ENCODE measurements around the gene NTM.

Gene NTM

DNA sequence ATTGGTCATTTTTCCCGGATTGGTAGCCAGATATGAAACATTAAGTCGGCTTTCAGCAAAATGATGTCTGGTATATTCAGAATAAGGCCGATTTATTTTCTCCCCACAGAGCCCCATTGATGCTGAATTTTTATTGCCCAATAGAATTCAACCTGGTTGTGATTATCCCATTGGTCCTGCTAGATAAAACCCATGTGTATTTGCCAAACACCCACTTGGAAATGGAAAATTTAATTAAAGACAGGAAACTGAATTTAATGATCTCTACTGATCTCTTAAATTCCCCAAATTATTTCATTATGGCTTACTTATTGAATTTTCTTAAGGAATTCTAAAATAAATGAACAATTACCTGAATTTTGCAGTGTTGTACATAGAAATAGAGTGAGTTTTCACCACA lies 609.8 kb downstream of the NTM start:
- FAIRE-seq (no peak), DNase-seq (ENCODE audit: insufficient read length) (no peak)
- no peak for TF ChIP-seq TAF1 (IDR thresholded peaks at IDR 0.05; ENCODE audit: borderline replicate concordance, low read depth, low read length)
- no peak for TF ChIP-seq POLR2AphosphoS5 (IDR thresholded peaks at IDR 0.05; ENCODE audit: low read depth, low read length)
- no peak for TF ChIP-seq POLR2A (IDR thresholded peaks at IDR 0.05; ENCODE audit: low read depth, low read length)

DNA sequence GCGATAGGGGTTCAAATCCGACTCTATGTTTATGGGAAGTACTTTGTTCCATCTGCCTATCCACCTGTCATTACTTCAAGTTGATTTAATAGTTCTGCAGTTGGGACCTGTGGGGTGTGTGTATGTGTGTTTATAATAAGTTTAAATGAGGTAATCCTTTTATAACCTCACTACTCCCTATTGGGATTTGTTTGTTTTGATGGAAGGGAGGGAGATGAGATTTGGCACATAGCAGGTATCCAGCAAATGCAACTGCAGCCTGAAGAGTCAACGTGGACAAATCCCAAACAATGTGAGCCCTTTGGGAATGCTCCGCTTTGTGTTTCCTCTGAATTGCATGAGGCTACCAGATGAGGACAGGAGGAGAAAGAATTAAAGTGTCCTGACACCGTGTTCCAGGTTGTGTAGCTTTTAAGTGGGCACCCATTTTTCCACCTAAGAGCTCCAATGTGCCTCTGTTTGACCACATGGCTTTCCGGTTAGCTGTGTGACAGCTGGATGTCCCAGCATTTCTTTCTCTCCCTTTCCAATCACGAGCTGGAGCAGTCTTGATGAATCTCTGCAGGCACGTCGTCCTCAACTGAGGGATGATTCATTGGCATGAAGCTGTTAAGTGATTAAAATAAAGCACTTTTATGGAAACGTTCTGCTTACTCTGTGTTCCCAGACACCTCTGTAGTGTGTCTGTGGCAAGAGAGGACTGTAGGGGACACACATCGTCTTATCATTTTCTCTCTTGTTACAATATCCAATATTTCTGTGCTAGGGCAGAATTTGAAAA lies 610.7 kb downstream of the NTM start:
- no peak for FAIRE-seq
- DNase-seq (ENCODE audit: insufficient read length): no peak

DNA sequence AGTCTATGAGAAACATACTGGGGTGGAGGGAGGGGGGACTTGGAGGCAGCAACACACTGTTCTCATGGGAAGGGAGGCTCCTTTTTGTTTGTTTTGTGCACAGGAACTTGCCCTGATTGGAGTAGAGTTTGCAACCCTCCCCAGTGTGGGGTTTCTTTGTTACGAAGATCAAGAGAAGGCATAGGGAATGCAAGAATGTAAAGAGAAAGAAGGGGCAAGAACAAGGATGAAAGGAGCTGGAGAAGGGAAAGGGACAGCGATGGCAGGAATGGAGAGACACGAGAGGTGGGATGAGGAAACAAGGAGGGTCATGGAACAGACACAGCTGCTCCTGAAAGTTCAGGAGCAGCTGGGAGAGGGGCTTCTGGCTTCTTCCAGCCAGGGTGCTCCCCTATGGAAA lies 611.7 kb downstream of the NTM start:
- DNase-seq (ENCODE audit: insufficient read length) (no peak), FAIRE-seq (no peak)
- no peak for TF ChIP-seq POLR2AphosphoS5 (IDR thresholded peaks at IDR 0.05; ENCODE audit: low read depth, low read length)
- no peak for TF ChIP-seq TAF1 (IDR thresholded peaks at IDR 0.05; ENCODE audit: borderline replicate concordance, low read depth, low read length)
- no peak for TF ChIP-seq POLR2A (IDR thresholded peaks at IDR 0.05; ENCODE audit: low read depth, low read length)

More for the DNA sequence above, 610.7 kb downstream of the NTM start:
- TF ChIP-seq POLR2A (IDR thresholded peaks at IDR 0.05; ENCODE audit: low read depth, low read length): no peak
- no peak for TF ChIP-seq TAF1 (IDR thresholded peaks at IDR 0.05; ENCODE audit: borderline replicate concordance, low read depth, low read length)
- TF ChIP-seq POLR2AphosphoS5 (IDR thresholded peaks at IDR 0.05; ENCODE audit: low read depth, low read length): no peak

DNA sequence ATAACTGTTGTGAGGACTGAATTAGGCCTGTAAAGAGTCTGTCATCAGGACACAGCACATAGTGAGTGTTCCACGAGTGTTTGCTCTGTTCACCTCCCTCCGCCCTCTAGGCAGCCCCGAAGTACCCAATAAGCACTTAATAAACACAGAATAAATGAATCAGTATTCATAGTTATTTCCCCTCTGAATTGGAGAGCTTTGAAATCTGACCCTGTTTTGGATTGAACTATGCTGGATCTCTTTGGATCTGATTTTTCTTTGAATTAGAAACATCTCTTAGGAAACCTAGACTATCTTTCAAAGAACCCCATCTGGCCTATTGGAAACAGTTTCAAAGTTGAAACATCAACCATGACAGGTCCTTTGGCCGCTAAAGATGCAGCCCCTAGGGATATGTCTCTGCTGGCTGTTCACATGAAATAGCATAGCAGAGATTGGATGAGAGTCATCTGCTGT lies 615.5 kb downstream of the NTM start:
- DNase-seq (ENCODE audit: insufficient read length) (no peak), FAIRE-seq (no peak)
- TF ChIP-seq POLR2AphosphoS5 (IDR thresholded peaks at IDR 0.05; ENCODE audit: low read depth, low read length): no peak
- no peak for TF ChIP-seq TAF1 (IDR thresholded peaks at IDR 0.05; ENCODE audit: borderline replicate concordance, low read depth, low read length)
- no peak for TF ChIP-seq POLR2A (IDR thresholded peaks at IDR 0.05; ENCODE audit: low read depth, low read length)

DNA sequence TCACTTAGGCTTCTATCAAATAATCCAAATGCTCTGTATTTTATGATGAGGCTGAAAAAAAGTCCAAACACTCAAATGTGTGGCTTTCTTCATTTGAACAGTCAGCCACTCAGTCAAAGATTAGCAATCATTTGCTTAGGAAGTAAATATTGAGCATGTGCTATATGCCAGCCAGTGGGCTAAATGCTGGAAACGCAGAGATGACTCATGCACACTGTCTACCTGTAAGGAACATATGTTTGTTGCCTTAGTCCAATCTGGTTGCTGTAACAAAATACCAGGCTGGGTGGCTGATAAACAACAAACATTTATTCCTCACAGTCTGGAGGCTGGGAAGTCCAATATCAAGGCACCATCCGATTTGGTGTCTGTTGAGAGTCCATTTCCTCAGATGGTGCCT lies 617.3 kb downstream of the NTM start:
- DNase-seq (ENCODE audit: insufficient read length) (no peak), FAIRE-seq (no peak)
- no peak for TF ChIP-seq POLR2AphosphoS5 (IDR thresholded peaks at IDR 0.05; ENCODE audit: low read depth, low read length)
- no peak for TF ChIP-seq POLR2A (IDR thresholded peaks at IDR 0.05; ENCODE audit: low read depth, low read length)
- no peak for TF ChIP-seq TAF1 (IDR thresholded peaks at IDR 0.05; ENCODE audit: borderline replicate concordance, low read depth, low read length)

DNA sequence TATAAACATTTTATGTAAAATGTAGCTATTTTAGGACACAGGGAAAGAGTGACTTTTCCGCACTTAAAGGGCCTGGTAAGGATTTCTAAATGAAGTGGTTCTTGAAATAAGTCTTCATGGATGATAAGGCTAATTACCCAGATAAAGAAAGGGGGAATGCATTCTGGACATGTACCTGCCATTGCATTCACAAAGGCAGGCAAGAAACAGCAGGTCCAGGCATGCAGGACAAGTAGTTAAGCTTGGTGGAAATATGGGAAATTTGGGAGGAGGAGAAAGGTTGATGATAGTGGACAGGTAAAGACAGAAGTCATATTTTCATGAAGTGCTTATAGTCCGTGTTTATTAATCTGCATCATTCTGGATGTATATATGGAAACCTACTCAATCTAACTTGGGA lies 621.2 kb downstream of the NTM start:
- TF ChIP-seq TAF1 (IDR thresholded peaks at IDR 0.05; ENCODE audit: borderline replicate concordance, low read depth, low read length) (no peak), POLR2A (IDR thresholded peaks at IDR 0.05; ENCODE audit: low read depth, low read length) (no peak), POLR2AphosphoS5 (IDR thresholded peaks at IDR 0.05; ENCODE audit: low read depth, low read length) (no peak)
- no peak for DNase-seq (ENCODE audit: insufficient read length)
- FAIRE-seq: no peak

DNA sequence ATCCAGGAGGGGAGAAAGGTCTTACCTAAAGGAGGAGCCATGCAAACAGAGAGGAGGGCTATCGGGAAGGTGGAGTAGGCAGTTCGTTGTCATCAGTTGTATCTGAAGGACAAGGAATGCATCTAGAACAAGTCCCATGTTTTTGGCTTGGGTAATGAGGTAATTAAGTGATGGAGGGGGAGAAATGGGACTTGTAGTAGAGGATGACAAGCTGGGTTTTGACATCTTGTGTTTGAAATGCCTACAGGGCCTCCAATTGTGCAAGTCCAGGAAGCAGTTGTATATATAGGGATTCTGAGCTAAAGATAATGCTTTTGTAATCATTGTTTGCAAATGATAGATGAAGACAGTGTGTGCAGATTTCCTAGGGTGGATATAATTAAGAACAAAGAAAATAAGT lies 622.8 kb downstream of the NTM start:
- DNase-seq (ENCODE audit: insufficient read length): no peak
- TF ChIP-seq POLR2AphosphoS5 (IDR thresholded peaks at IDR 0.05; ENCODE audit: low read depth, low read length) (no peak), TAF1 (IDR thresholded peaks at IDR 0.05; ENCODE audit: borderline replicate concordance, low read depth, low read length) (no peak), POLR2A (IDR thresholded peaks at IDR 0.05; ENCODE audit: low read depth, low read length) (no peak)
- no peak for FAIRE-seq

DNA sequence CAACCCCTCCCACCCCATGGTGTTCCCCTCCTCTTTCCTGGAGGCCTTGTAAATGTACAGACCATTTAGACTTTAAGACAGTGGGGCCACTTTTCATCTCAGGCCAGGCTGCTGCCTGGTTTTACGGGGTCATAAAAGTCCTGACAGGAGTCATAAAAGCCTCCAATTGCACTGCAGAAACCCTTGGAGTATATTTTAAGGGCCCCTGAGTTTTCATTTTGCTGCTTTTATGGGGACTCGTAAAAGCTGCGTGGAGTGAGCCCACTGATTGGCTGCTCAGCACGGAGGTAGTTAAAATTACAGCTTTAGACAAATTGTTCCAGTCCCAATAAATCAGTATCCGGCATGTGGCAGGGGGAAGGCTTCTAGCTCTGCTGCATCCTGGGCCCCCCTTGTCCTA lies 627.6 kb downstream of the NTM start:
- DNase-seq (ENCODE audit: insufficient read length): no peak
- TF ChIP-seq TAF1 (IDR thresholded peaks at IDR 0.05; ENCODE audit: borderline replicate concordance, low read depth, low read length): no peak
- FAIRE-seq: no peak

DNA sequence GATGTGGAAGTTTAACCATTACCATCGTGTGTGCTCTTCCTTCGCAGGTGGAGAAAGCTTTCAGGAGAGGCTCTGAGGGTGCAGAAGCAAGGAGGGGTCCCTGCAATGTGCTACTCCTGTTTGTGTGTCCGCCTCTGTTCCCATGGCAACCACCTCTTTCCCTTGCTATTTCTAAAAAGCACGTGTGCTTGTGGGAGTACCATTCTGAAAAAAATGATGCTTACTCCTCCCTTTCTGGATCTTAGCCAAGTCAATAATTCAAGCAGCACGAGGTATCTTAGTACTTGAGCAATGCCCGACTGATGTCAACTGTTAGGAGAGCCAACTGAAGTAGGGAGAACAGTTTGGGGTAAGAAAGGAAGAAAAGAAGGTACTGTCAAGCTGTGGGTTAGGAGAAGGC lies 628.7 kb downstream of the NTM start:
- TF ChIP-seq POLR2A (IDR thresholded peaks at IDR 0.05; ENCODE audit: low read depth, low read length) (no peak), POLR2AphosphoS5 (IDR thresholded peaks at IDR 0.05; ENCODE audit: low read depth, low read length) (no peak), TAF1 (IDR thresholded peaks at IDR 0.05; ENCODE audit: borderline replicate concordance, low read depth, low read length) (no peak)
- FAIRE-seq (no peak), DNase-seq (ENCODE audit: insufficient read length) (no peak)

DNA sequence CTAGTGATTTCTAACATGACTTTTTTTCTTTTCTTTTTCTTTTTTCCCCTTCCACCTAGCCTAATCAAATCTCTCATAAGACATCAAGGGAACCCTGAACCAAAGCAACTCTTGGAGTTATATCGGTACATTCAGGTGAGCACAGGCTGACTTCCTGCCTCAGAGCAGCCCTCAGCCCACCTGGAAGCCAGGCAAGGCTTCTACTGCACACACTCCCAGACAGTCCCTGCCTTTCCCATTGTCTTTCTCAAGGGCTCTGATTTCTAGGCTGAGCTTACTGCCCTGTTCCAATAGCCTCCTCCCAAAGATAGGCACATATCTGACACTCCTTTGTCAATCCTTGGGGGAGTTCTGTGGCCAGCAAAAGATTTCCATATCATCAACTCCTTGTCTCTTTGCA lies 629.5 kb downstream of the NTM start:
- FAIRE-seq: no peak
- TF ChIP-seq POLR2A (IDR thresholded peaks at IDR 0.05; ENCODE audit: low read depth, low read length) (no peak), TAF1 (IDR thresholded peaks at IDR 0.05; ENCODE audit: borderline replicate concordance, low read depth, low read length) (no peak), POLR2AphosphoS5 (IDR thresholded peaks at IDR 0.05; ENCODE audit: low read depth, low read length) (no peak)
- no peak for DNase-seq (ENCODE audit: insufficient read length)

DNA sequence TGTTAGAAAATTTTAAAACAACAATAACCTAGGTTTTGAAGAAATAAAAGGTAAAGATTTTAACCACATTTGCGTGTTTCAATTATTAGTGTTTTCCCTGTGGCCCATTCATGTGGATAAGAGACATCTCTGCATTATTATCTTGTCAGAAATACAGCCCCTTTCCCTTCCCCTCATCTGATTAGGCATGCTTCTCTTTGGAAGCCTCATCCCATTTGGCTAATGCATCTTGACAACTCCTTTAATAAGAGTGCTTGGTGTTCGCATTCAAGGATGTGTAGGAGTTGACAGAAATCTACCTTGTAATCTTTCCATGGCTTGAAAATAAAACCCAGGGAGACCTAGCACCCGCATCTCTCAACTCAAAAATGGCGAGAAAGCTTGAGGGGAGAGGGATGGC lies 635.5 kb downstream of the NTM start:
- no peak for DNase-seq (ENCODE audit: insufficient read length)
- TF ChIP-seq POLR2AphosphoS5 (IDR thresholded peaks at IDR 0.05; ENCODE audit: low read depth, low read length): no peak

DNA sequence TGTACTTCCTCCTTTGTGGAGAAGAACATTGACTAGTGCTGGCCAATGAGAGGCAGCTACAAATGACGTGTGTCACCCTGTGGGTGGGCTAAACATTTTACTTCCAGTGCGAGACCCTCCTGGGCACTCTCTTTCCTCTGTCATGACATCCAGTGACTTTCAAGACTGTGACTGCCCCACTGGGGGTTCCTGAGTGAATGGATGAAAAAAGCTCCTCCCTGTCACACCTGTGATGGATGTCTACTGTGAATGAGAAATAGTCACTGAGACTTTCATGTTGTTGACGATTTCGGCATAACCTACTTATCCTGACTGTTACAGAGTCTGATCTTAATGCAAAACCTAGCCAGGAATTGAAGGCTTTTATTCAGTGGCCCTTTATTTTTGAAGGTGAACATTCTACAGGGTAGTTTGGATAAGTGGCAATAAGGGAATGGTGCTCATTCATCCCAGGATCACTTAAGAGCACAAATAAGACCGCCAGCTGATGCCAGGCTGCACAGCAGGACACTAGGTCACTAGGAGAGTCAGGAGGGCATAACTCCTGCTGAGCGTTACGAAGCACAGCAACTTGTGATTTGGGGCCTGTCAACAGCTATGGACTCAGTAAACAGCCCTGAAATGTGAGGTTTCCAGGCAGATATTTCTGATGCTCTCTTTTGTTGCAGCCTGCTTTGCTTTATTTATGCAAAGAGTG lies 636.6 kb downstream of the NTM start:
- DNase-seq (ENCODE audit: insufficient read length) (no peak), FAIRE-seq (no peak)
- TF ChIP-seq POLR2AphosphoS5 (IDR thresholded peaks at IDR 0.05; ENCODE audit: low read depth, low read length) (no peak), TAF1 (IDR thresholded peaks at IDR 0.05; ENCODE audit: borderline replicate concordance, low read depth, low read length) (no peak), POLR2A (IDR thresholded peaks at IDR 0.05; ENCODE audit: low read depth, low read length) (no peak)

More for the DNA sequence above, 635.5 kb downstream of the NTM start:
- FAIRE-seq: no peak

All from GM12892 (cell line).